ENCODE data around the gene SARS1.
A peak's percentile ranks its signal among the peaks of the same experiment; 100 is the strongest.

Gene SARS1

GRCh38 chr1:109238382-109238781, 24.7 kb downstream of the SARS1 start:
- Histone ChIP-seq H3K4me2 (ENCODE audit: low read length) (no peak overlapping the region), H2AFZ (no peak overlapping the region), H3K4me3 (ENCODE audit: low read depth, low read length) (no peak overlapping the region), H3K79me2 (no peaks in the 10 kb centered on the region), H3K27me3 (ENCODE audit: control insufficient read depth, insufficient read depth, low read length) (no peaks in the 10 kb centered on the region), H3K4me1 (peaks cover 2% of the 10 kb centered on the region), H3K36me3 (ENCODE audit: control insufficient read depth, insufficient read depth, low read length) (no peaks in the 10 kb centered on the region), H3K27ac (no peak overlapping the region), H3K9ac (no peak overlapping the region), H3K9me3 (ENCODE audit: control insufficient read depth, low read length) (no peaks in the 10 kb centered on the region)
- TF ChIP-seq CTCF (IDR thresholded peaks at IDR 0.05), result no peak

GRCh38 chr1:109239047-109239408, 25.3 kb downstream of the SARS1 start:
- no peak overlapping the region for H2AFZ ChIP-seq
- H3K9me3 ChIP-seq (ENCODE audit: control insufficient read depth, low read length), result no peaks in the 10 kb centered on the region
- no peak overlapping the region for H3K27ac ChIP-seq
- no peaks in the 10 kb centered on the region for H3K27me3 ChIP-seq (ENCODE audit: control insufficient read depth, insufficient read depth, low read length)
- no peak for TF ChIP-seq CTCF (IDR thresholded peaks at IDR 0.05)
- peaks cover 2% of the 10 kb centered on the region for H3K4me1 ChIP-seq
- H3K4me3 ChIP-seq (ENCODE audit: low read depth, low read length), result no peak overlapping the region
- H3K36me3 ChIP-seq (ENCODE audit: control insufficient read depth, insufficient read depth, low read length), result no peaks in the 10 kb centered on the region
- H3K4me2 ChIP-seq (ENCODE audit: low read length), result no peak overlapping the region
- no peaks in the 10 kb centered on the region for H3K79me2 ChIP-seq
- H3K9ac ChIP-seq, result no peak overlapping the region

GRCh38 chr1:109239409-109240068, 25.8 kb downstream of the SARS1 start:
- Histone ChIP-seq H3K9me3 (ENCODE audit: control insufficient read depth, low read length) (no peaks in the 10 kb centered on the region), H3K4me2 (ENCODE audit: low read length) (no peak overlapping the region), H3K9ac (no peak overlapping the region), H3K36me3 (ENCODE audit: control insufficient read depth, insufficient read depth, low read length) (no peaks in the 10 kb centered on the region), H3K4me1 (peaks cover 2% of the 10 kb centered on the region), H3K27me3 (ENCODE audit: control insufficient read depth, insufficient read depth, low read length) (no peaks in the 10 kb centered on the region), H2AFZ (no peak overlapping the region), H3K27ac (peak overlapping the region; percentile 51), H3K79me2 (no peaks in the 10 kb centered on the region), H3K4me3 (ENCODE audit: low read depth, low read length) (no peak overlapping the region)
- TF ChIP-seq CTCF (IDR thresholded peaks at IDR 0.05), result peak; percentile 39

GRCh38 chr1:109240158-109241152, 26.7 kb downstream of the SARS1 start:
- H3K4me3 ChIP-seq (ENCODE audit: low read depth, low read length), result no peak overlapping the region
- H3K9ac ChIP-seq, result no peak overlapping the region
- H3K9me3 ChIP-seq (ENCODE audit: control insufficient read depth, low read length), result no peaks in the 10 kb centered on the region
- H3K27me3 ChIP-seq (ENCODE audit: control insufficient read depth, insufficient read depth, low read length), result no peaks in the 10 kb centered on the region
- no peaks in the 10 kb centered on the region for H3K36me3 ChIP-seq (ENCODE audit: control insufficient read depth, insufficient read depth, low read length)
- TF ChIP-seq CTCF (IDR thresholded peaks at IDR 0.05), result no peak
- no peak overlapping the region for H3K4me2 ChIP-seq (ENCODE audit: low read length)
- peaks cover 2% of the 10 kb centered on the region for H3K4me1 ChIP-seq
- no peaks in the 10 kb centered on the region for H3K79me2 ChIP-seq
- H2AFZ ChIP-seq, result peak overlapping the region; percentile 53
- H3K27ac ChIP-seq, result peak overlapping the region; percentile 51
